GM18861 (cell line): ENCODE results near the gene CWC27.

ENCODE experiments used
- ATAC-seq: cut with Tn5 transposase; IDR thresholded peaks from one replicate; pipeline ENCODE4 v1.9.1; 2021; ENCODE audit not compliant: unreplicated experiment

CWC27 gene

DNA sequence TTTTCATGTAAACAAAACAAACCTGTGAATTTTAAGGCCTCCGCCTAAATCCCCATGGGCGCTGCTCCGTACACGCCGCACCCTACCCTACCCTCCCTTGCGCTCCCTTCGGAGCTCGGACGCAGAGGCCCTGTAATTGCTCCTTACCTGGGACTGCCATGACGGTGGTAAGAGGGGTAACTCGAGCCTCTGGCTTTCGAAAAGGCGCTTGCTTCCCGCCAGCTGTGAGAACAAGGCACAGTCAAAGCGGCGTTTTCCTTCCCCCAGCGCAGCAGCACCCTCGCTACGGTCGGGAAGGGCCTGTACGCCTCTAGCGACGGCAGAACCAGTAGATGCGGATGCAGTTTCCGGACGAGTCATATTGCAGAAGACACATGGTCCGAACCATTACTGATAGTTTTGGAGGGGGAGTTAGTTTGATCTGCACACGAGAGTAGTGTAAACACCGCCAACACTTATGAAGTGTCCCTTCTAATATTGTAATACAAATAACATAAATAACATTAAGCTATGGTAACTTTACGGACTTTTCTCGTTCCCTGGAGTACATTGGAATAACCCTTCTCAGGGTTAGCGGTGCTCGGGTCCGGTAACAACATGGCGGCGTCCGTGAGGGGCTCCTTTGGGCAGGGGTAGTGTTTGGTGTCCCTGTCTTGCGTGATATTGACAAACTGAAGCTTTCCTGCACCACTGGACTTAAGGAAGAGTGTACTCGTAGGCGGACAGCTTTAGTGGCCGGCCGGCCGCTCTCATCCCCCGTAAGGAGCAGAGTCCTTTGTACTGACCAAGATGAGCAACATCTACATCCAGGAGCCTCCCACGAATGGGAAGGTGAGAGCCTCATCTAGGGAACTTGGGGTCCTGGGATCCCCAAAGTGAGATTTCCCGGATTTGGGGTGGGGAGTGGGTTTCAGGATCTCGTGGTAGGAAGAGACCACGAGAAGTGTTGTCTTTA lies at the start of gene CWC27, which contains the start of gene SREK1IP1:
CWC27 (plus strand) TSS at position 573 of the 955 bp plus-strand sequence; CDS start at position 790, 217 bp downstream.
SREK1IP1 (minus strand) TSS at position 334 of the 955 bp plus-strand sequence; CDS start at position 160, 174 bp downstream.
- peak; percentile 95 for ATAC-seq

- no peak for ATAC-seq
These were observed 46.1 kb upstream of the CWC27 start for GRCh38 chr5:64722588-64722987.

GRCh38 chr5:64727150-64727549 lies 41.6 kb upstream of the CWC27 start:
- ATAC-seq = no peak

DNA sequence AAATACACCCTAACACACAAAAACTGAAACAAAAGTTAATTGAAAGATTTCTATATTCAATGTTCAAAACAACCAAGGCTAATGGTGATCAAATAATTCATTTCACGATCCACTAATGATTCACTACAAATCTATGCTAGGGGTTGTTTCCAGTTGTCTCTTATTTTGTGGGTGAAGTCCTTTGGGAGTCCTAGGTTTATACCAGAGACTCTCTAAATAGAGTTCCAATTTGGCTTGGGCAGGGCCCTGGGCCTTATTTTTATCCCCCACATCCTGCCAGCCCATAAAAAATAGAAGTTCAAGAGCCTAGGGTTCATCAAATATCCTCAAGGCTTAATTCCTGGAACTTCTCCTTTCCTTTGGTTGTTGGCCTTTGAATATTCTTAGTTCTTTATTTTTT lies 26.3 kb upstream of the CWC27 start:
- ATAC-seq = no peak

- ATAC-seq = no peak
These were observed 25.9 kb upstream of the CWC27 start for GRCh38 chr5:64742821-64743220.

GRCh38 chr5:64744914-64745313 lies 23.8 kb upstream of the CWC27 start:
- no peak for ATAC-seq

DNA sequence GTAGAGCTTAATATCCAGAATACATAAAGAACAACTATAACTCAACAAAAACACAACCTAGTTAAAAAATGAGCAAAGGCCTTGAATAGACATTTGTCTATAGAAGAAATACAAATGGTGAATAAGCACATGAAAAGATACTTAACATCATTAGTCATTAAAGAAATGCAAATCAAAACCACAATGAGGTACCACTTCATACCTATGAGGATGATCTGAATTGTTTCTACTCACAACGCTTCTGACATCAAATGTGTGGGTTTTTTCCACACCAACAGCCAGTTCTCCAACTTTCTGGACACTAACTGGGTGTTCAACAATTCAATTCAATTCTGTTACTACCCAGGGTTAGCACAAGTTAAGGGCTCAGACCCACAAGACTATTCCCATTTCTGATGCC lies 22.3 kb upstream of the CWC27 start:
- no peak for ATAC-seq

DNA sequence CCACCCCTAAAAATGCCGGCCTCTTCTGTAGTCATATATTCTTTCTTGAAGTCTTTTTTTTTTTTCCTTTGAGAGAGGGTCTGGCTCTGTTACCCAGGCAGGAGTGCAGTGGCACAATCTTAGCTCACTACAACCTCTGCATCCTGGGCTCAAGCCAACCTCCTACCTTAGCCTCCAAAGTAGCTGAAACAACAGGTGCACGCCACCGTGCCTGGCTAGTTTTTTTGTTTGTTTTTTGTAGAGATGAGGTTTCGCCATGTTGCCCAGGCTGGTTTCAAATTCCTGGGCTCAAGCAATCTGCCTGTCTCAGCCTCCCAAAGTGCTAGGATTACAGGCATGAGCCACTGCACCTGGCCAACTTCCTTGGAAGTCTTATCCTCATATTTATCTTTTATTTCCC lies 19.3 kb upstream of the CWC27 start:
- no peak for ATAC-seq

DNA sequence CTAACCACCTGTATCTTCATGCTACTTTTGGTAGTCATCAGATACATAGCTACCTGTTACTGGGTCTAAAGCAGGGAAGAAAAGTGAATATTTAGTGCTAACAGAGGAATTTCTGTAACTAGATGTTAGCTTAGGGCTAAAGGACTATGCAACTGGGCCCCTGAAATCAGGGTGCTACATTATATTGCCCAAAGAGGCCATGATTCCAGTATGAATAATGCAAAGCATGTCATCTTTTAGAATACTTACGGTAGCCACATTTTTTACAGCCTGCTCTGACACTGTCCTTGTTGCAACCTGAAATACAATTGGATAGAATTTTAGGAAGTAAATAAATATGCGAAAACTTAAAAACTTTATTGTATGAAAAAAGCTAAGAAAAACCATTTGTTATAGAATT lies 14.7 kb upstream of the CWC27 start:
- ATAC-seq = no peak

GRCh38 chr5:64758901-64759300 lies 9.8 kb upstream of the CWC27 start:
- ATAC-seq = no peak

- ATAC-seq = no peak
These were observed 8.6 kb upstream of the CWC27 start for GRCh38 chr5:64759960-64760660.

GRCh38 chr5:64763948-64764503 lies 4.7 kb upstream of the CWC27 start:
- ATAC-seq = no peak

DNA sequence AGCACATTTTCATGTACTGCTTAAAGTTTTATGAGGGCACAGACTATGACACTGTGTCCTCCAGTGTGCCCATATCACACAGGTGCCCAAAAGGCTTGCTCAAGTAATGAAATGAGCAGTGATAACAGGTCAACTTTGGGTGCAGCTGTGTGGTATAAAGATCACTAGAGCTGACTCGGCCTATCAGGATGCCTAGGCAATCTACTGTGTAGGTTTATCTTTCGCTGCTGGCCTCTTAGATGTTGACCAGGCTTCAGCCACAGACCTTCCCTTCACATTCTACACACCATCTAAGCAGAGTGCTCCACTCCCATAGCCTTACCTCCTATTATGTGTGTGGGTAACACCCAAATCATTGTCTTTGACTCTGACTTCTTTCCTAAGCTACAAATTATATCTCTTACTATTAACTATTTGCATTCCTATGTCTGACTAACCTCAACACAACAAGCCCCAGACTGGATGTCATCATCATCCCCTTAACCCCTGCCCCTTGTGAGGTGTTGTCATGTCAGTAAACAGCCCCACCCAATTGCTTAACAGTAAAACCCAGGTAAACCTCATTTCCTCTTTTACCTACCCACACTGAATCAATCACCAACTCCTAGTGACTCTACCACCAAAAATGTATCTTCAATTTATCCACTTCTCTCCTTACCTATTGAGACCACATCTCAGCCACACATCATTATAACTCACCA lies 2.8 kb upstream of the CWC27 start:
- no peak for ATAC-seq

- no peak for ATAC-seq
These were observed 1.8 kb upstream of the CWC27 start for GRCh38 chr5:64766941-64767340.

- peak; percentile 1 for ATAC-seq
These were observed 772 bp upstream of the CWC27 start for GRCh38 chr5:64767959-64768357.

DNA sequence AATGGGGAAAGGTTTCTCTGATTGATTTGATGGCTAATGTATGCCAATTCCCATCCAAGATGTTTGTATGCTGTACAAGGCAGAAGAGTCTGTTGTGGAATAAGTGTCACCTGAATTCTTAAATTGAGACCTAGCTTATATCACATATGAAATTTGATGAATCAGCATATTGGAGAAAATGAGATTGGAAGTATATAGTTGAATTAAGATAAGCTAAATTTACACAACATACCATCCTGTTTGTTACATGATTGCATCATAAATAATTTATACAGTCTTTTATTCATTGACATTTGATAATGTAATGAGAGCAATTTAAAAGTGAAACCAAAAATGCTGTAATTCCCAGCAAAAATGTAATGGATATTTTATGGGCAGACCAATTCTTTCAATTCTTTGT lies 1.1 kb downstream of the CWC27 start:
- no peak for ATAC-seq

GRCh38 chr5:64771736-64772135 lies 3.0 kb downstream of the CWC27 start:
- no peak for ATAC-seq

- peak; percentile 58 for ATAC-seq
These were observed 4.8 kb downstream of the CWC27 start for GRCh38 chr5:64773533-64773932.

DNA sequence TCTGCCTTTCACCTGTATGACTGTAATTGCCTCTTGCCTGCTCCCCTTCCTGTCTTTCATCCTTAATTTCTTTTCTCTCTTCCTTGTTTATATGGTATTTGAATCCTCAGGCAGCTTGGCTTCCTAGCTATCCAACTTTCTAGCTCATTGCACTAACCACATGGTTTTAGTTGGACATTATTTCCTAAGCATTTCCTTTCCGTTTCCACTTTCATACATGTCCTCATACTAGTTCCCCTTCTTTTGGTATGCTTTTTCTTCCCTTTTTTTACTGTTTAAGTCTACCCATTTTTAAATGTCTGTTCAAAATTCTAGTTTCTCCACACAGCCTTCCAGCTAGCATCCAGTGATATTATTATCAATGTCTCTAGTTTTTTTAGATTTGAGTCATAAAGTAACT lies 6.6 kb downstream of the CWC27 start:
- no peak for ATAC-seq

GRCh38 chr5:64784451-64785025 lies 15.8 kb downstream of the CWC27 start:
- peak; percentile 77 for ATAC-seq

DNA sequence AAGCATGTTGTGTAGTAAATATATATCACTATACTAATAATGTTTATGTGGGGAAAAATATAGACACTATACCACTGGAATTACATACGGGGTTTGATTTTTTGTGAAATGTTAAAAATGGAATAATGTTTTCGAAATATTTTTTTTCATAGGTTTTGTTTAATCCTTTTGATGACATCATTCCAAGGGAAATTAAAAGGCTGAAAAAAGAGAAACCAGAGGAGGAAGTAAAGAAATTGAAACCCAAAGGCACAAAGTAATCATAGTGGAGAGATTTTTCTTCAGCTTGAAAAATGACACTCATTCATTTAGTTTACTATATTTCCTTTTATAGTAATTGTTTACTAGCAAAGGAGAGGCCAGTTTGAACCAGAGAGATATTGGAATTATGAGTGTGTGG lies 17.6 kb downstream of the CWC27 start:
- ATAC-seq = no peak
